LNCaP clone FGC (cell line): ENCODE results near the gene RPP25L.

ENCODE experiments used
- DNase-seq: peaks from one replicate; pipeline ENCODE4 v3.0.0-alpha.2; 2011; ENCODE audit warnings: low read depth
- H3K4me3 ChIP-seq: 2 replicates; pipeline ENCODE4 v1.5.1; 2011; ENCODE audit warnings: mild to moderate bottlenecking, low read depth, low read length, control low read depth
- CTCF ChIP-seq: IDR thresholded peaks from 2 replicates; pipeline ENCODE4 v1.5.1; 2012; ENCODE audit warnings: mild to moderate bottlenecking; ENCODE audit not compliant: control insufficient read depth, insufficient read depth; ENCODE audit errors: extremely low read depth

RPP25L gene

GRCh38 chr9:34566322-34566721, 45.6 kb downstream of the RPP25L start:
- TF ChIP-seq CTCF: no peak
- DNase-seq: no peak
- no peak overlapping the region for H3K4me3 ChIP-seq

DNA sequence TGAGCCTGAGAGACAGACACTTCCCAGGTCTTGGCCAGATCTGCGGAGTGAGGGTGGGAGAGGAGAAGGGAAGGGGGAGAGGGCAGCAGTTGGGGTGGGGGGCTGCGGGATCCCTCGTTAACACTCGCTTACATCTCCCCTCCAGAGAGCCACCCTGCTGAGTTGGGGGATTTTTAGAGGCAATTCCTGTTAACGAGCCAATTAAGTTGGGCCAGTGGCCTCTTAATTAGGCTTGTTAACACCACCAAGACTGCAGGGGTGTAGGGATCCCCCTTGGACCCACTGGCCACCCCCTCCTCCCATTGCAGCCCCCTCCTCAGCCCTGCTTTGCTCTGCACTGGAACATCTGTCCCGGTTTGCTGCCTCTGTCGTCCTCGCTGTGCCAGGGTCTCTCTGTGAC, 46.0 kb downstream of the RPP25L start:
- DNase-seq: no peak
- no peak overlapping the region for H3K4me3 ChIP-seq
- no peak for TF ChIP-seq CTCF

DNA sequence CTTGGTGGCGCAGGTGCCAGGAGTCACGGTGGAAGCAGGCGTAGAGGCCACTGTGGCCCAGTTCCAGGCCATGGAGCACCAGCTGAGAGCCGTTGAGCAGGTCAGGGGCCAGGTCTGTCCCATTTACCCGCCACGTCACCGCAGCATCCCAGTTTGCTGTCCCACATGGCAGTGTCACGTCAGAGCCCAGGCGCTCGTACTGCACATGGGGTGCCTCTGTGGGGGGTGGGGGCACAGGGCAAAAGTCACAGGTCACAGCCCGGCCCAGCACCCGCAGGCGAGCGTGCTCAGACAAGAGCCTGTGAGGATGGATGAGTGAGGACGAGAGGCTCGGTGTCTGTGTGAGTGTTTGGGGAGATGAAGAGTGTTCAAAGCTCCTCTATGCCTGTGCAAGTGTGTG, 47.3 kb downstream of the RPP25L start:
- no peak for TF ChIP-seq CTCF
- H3K4me3 ChIP-seq: no peak overlapping the region
- no peak for DNase-seq

DNA sequence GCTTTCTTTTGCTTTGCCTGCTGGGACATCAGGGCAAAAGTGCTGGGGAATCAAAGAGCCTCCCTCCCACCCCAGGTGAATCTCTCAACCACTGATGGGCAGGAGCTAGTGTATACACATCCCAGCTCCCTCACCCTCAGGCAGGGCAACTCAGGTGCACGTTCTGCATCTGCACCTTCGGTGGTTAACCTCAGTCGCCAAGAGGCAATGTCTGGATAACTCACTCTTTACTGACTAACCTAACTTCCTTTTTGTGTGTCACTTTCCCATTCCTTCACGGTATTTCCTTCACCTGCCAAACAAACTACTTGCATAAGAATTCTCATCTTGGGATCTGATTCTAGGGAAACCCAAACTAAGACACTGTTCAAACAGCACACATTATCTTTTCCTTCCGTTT, 48.6 kb downstream of the RPP25L start:
- no peak overlapping the region for H3K4me3 ChIP-seq
- no peak for DNase-seq
- no peak for TF ChIP-seq CTCF

DNA sequence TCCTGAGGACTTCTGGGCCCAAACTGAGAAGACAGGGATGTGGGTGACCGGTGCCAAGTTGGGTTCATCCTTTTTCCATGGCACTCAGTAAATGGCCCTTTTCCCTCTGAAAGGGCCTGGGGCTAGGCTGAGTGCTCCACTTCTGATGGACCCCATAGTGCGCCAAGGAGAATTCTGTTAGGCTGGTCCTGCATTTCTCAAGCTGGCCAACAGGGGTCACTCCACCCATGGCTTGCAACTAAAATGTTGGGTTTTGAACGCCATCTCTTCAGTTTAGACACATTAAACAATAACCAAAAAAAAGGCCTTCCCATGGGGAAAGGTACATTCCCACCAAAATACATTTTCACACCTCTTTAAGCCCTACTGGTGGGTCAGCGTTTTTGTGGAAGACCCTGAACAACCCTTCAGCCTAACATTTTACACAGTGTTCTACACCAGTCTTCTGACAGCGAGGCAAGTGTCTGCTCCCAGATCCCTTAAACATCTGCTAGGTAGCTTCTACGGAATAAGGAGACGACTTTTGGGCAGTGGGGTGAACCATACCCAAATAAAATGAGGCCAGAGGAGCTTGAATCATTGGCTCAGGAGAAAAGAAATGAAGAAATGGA, 49.7 kb downstream of the RPP25L start:
- TF ChIP-seq CTCF: peak; percentile 45

GRCh38 chr9:34560599-34561214, 51.2 kb downstream of the RPP25L start:
- TF ChIP-seq CTCF: no peak
- H3K4me3 ChIP-seq: no peak overlapping the region
- DNase-seq: no peak

More for the DNA sequence above, 49.7 kb downstream of the RPP25L start:
- H3K4me3 ChIP-seq: no peak overlapping the region
- no peak for DNase-seq
